NCI-H345 treated with DMSO at 0.1 percent for 48 hours (cell line): ENCODE results near the gene TMEM184A.

ENCODE experiments used
- DNase-seq: peaks from one replicate; lab custom pipeline; 2025; ENCODE audit not compliant: unreplicated experiment; lab: John Stamatoyannopoulos, UW

Gene TMEM184A

GRCh38 chr7:1553512-1554210 lies 2.3 kb downstream of the TMEM184A start:
- DNase-seq: no peak

- no peak for DNase-seq
Measured at GRCh38 chr7:1552200-1552599, 3.8 kb downstream of the TMEM184A start.

GRCh38 chr7:1550846-1551155 lies 5.2 kb downstream of the TMEM184A start:
- DNase-seq: no peak

GRCh38 chr7:1550005-1550845 lies 5.8 kb downstream of the TMEM184A start:
- no peak for DNase-seq

- no peak for DNase-seq
Measured at GRCh38 chr7:1549357-1550004, 6.5 kb downstream of the TMEM184A start.

GRCh38 chr7:1548944-1549343 lies 7.1 kb downstream of the TMEM184A start:
- DNase-seq: no peak

GRCh38 chr7:1548438-1548831 lies 7.6 kb downstream of the TMEM184A start:
- DNase-seq: no peak

- no peak for DNase-seq
Measured at GRCh38 chr7:1547777-1548437, 8.1 kb downstream of the TMEM184A start.

- DNase-seq: no peak
Measured at GRCh38 chr7:1546909-1547776, 8.9 kb downstream of the TMEM184A start.

- no peak for DNase-seq
Measured at GRCh38 chr7:1546274-1546908, 9.6 kb downstream of the TMEM184A start.

GRCh38 chr7:1545417-1546246 lies 10.4 kb downstream of the TMEM184A start:
- DNase-seq: no peak

GRCh38 chr7:1544896-1545416 lies 11.0 kb downstream of the TMEM184A start:
- no peak for DNase-seq

GRCh38 chr7:1544178-1544895 lies 11.7 kb downstream of the TMEM184A start:
- no peak for DNase-seq

GRCh38 chr7:1543826-1544177 lies 12.2 kb downstream of the TMEM184A start:
- DNase-seq: no peak

- no peak for DNase-seq
Measured at GRCh38 chr7:1542841-1543747, 12.9 kb downstream of the TMEM184A start.

- DNase-seq: no peak
Measured at GRCh38 chr7:1542329-1542728, 13.7 kb downstream of the TMEM184A start.

- no peak for DNase-seq
Measured at GRCh38 chr7:1541431-1542162, 14.4 kb downstream of the TMEM184A start.
